Lung (tissue), 12 donors: ENCODE measurements around the gene SHOX. TPM values are rescaled to one million over a fixed set of nuclear protein-coding genes. Genes with fewer than 3 reads are reported as not detected.

Experiments
- ATAC-seq: fragments of 200-7000 bp; cut with Tn5 transposase; one replicate; pipeline ENCODE4 v1.9.1; 2020; ENCODE audit warnings: moderate number of reproducible peaks; ENCODE audit not compliant: insufficient read depth, low FRiP score
- DNase-seq, 3 donors: peaks; one replicate each; pipeline ENCODE4 v3.0.0-alpha.2; 2013 to 2017
- H3K27ac ChIP-seq, 2 donors: one replicate each; pipeline ENCODE4 v1.5.1; 2013; ENCODE audit warnings: mild to moderate bottlenecking in 2 of 2, moderate library complexity in 2 of 2, control low read depth in 1 of 2, inconsistent platforms in 1 of 2, low read depth in 1 of 2, low read length in 1 of 2
- H3K27me3 ChIP-seq, 3 donors: one replicate each; pipeline ENCODE4 v1.5.1; 2013; ENCODE audit warnings: low read length in 2 of 3; ENCODE audit not compliant: control insufficient read depth in 3 of 3, insufficient read depth in 3 of 3
- H3K36me3 ChIP-seq, 4 donors: one replicate each; pipeline ENCODE4 v1.5.1; 2013; ENCODE audit warnings: low read length in 4 of 4, mild to moderate bottlenecking in 1 of 4, moderate library complexity in 1 of 4; ENCODE audit not compliant: control insufficient read depth in 4 of 4, insufficient read depth in 4 of 4
- H3K4me1 ChIP-seq, 5 donors: one replicate each; pipeline ENCODE4 v1.5.1; 2013; ENCODE audit warnings: low read length in 5 of 5, mild to moderate bottlenecking in 2 of 5, moderate library complexity in 1 of 5; ENCODE audit not compliant: control insufficient read depth in 5 of 5, insufficient read depth in 5 of 5
- H3K4me3 ChIP-seq: one replicate; pipeline ENCODE4 v1.5.1; 2013; ENCODE audit warnings: mild to moderate bottlenecking, control low read depth, moderate library complexity
- H3K9ac ChIP-seq, 2 donors: one replicate each; pipeline ENCODE4 v1.5.1; 2013; ENCODE audit warnings: low read length in 2 of 2, control low read depth in 1 of 2; ENCODE audit not compliant: insufficient read depth in 1 of 2
- H3K9me3 ChIP-seq, 4 donors: one replicate each; pipeline ENCODE4 v1.5.1; 2013; ENCODE audit warnings: low read length in 3 of 4, mild to moderate bottlenecking in 1 of 4, moderate library complexity in 1 of 4; ENCODE audit not compliant: control insufficient read depth in 4 of 4, insufficient read depth in 3 of 4
- CTCF ChIP-seq: IDR thresholded peaks from 2 replicates; pipeline ENCODE4 v1.5.1; 2012; ENCODE audit warnings: mild to moderate bottlenecking; ENCODE audit errors: control extremely low read depth, extremely low read depth
- WGBS, 2 donors: extraction: QIAGEN DNeasy Blood & Tissue Kit; methylation state at CpG; one replicate each; pipeline ENCODE4 v1.1.7; 2013; 5-methylcytosine and 5-hydroxymethylcytosine counted together
- polyA plus RNA-seq, 2 donors: library from polyadenylated mRNA; stranded (reverse); fragments of 200-250 nt; gene quantifications; one replicate each; pipeline ENCODE4 v1.2.1, GENCODE V29; 2013
- total RNA-seq, 2 donors: library from RNA; depleted of rRNA in 1 of 2; stranded (reverse); fragments of >200 nt in 1 of 2; gene quantifications; one replicate each; pipeline ENCODE4 v1.2.1, GENCODE V29; 2014 to 2021
- donor health status: control.
- donor health status: control.
- donor health status: Bipolar disorder and iron deficiency.
- donor health status: healthy.
- donor health status: DM: yes; HTN: yes; CAD: no.

Gene SHOX
- total and polyA plus RNA-seq, 4 donors = not detected

- no peak for DNase-seq
- WGBS, 2 donors = 57 to 61% methylated on average over 7 of the region's 7 CpGs
- H3K27me3 ChIP-seq = peaks cover 29 to 48% (median 44%) of the 10 kb centered on the region in 3 donors
Observed at GRCh38 chrX:643241-643595, 12.6 kb downstream of the SHOX start.

GRCh38 chrX:643911-644303, 13.3 kb downstream of the SHOX start:
- Histone ChIP-seq H3K9ac (no peak overlapping the region), H3K4me3 (no peak overlapping the region), H3K4me1 (no peaks in the 10 kb centered on the region), H3K27ac (no peak overlapping the region), H3K27me3 (peaks cover 23 to 42% (median 37%) of the 10 kb centered on the region in 3 donors), H3K36me3 (no peaks in the 10 kb centered on the region), H3K9me3 (peaks cover 0 to 7% (median 0%) of the 10 kb centered on the region in 4 donors)
- 5 to 8% methylated on average over 17 to 19 of the region's 19 CpGs for WGBS, 2 donors
- no peak for DNase-seq
- no peak for TF ChIP-seq CTCF
- no peak for ATAC-seq

More at GRCh38 chrX:643241-643595, 12.6 kb downstream of the SHOX start:
- peaks cover 0 to 7% (median 0%) of the 10 kb centered on the region in 4 donors for H3K9me3 ChIP-seq
- no peak for TF ChIP-seq CTCF
- no peak for ATAC-seq
- H3K4me1 ChIP-seq = no peaks in the 10 kb centered on the region
- H3K36me3 ChIP-seq = no peaks in the 10 kb centered on the region
- no peak overlapping the region for H3K4me3 ChIP-seq
- H3K9ac ChIP-seq = no peak overlapping the region
- H3K27ac ChIP-seq = no peak overlapping the region

GRCh38 chrX:644304-645281, 14.0 kb downstream of the SHOX start:
- Histone ChIP-seq H3K4me1 (no peaks in the 10 kb centered on the region), H3K36me3 (no peaks in the 10 kb centered on the region), H3K27ac (no peak overlapping the region), H3K4me3 (no peak overlapping the region), H3K9me3 (peaks cover 0 to 7% (median 0%) of the 10 kb centered on the region in 4 donors), H3K9ac (no peak overlapping the region), H3K27me3 (peaks cover 18 to 35% (median 30%) of the 10 kb centered on the region in 3 donors)
- TF ChIP-seq CTCF = no peak
- ATAC-seq (no peak), DNase-seq (no peak)
- 3 to 4% methylated on average over 88 to 95 of the region's 95 CpGs for WGBS, 2 donors
